NCI-H510A treated with DMSO at 0.1 percent for 48 hours (cell line): Measurements from ENCODE around the gene ATF7.
"Not testable (repeated sequence)": the region's sequence is repeated elsewhere in the genome, so short reads cannot be mapped to it uniquely, and the experiment has no call there.

Source experiments
- DNase-seq: peaks from one replicate; lab custom pipeline; 2025; lab: John Stamatoyannopoulos, UW

ATF7 gene

DNA sequence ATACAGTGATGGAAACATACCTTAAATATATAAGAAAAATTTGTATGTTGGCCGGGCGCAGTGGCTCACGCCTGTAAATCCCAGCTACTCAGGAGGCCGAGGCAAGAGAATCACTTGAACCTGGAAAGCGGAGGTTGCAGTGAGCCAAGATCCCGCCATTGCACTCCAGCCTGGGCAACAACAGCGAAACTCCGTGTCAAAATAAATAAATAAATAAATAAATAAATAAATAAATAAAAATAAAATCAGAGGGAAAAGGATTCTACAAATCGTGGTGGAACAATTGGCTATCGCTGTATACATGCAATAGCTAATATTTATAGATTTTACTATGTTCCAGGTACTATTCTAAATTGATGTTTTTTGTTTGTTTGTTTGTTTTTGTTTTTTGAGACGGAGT lies 1.7 kb upstream of the ATF7 start:
- DNase-seq, result no peak

DNA sequence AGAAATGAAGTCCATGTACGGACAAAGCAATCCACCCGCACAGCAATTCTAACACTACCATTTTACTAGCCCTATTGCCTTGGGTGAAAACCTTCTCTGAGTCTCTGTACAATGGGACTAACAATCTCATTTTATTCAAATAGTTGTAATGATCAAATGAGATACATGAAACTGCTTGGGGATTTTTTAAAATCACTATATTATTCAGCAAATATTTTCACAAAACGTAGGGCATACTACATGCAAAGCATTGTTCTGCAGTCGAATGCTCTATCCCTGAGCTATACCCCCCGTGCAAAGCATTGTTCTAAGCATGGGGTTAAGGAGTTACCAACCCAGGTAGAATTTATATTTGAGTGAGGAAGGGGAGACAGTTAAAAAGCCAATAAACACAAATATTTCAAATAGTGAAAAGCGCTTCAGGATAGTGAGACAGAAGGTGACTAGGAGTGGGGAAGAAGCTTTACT lies 554 bp upstream of the ATF7 start:
- peak; percentile 57 for DNase-seq

DNA sequence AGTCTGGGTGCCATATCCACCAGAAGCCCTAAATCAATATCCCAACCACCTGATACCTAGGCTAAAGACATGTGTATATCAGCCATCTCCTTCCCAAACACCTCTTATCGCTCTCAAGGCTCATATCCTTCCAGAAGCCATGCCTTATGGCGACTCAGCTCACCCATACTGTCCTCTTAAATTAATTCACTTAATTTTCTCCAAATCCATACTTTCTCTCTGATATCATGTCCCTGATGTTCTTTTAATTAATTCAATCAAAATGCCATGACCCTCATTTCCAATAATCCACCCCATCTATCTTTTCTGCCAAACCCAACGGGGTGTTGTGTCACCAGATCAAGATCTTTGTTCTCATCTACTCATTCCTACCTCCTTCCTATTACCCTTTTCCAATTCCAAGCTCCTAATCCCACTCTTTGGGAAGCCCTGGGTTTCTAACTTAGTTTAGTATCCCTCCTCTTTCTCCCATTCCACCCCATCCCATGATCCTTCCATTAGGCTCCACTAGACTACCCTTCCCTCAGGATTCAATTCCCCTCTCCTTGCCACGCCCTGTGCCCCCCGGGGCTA lies 723 bp downstream of the ATF7 start:
- DNase-seq, result no peak

DNA sequence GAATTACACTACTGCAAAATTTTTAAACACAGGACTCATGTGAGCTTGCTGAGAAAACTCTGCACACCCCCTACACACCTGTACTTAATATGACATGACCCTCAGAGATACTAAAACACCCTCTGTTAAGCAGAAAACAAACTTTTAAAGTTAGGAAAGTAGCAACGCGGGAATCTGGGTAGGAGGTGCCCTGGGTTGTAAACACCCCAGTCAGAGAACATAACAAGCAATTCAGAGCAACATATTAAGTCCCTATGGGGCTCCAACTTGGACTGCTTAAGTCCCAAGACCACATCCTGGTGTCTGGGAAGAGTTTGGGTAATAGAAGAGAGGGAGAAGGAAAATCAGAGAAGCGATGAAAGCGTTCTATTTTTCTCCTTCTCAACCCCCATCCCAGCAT lies 1.2 kb downstream of the ATF7 start:
- DNase-seq, result no peak

DNA sequence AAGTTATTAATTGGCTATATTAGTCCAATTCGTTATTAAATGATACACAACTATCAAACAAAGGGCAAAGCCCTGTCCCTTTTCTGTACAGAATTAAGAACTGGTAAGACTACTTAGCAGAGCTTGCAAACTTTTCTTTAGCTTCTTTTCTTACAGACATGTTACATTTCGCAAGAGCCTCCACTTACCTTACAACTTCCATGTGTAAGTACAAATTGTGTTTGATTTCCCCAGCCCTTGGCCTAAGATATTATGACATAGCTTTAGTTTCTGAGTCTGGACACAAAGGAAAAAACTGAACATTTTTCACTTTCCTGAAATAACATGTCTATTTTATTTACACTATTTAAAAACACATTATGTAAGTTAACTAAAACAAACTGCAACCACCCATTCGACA lies 1.7 kb downstream of the ATF7 start:
- no peak for DNase-seq

DNA sequence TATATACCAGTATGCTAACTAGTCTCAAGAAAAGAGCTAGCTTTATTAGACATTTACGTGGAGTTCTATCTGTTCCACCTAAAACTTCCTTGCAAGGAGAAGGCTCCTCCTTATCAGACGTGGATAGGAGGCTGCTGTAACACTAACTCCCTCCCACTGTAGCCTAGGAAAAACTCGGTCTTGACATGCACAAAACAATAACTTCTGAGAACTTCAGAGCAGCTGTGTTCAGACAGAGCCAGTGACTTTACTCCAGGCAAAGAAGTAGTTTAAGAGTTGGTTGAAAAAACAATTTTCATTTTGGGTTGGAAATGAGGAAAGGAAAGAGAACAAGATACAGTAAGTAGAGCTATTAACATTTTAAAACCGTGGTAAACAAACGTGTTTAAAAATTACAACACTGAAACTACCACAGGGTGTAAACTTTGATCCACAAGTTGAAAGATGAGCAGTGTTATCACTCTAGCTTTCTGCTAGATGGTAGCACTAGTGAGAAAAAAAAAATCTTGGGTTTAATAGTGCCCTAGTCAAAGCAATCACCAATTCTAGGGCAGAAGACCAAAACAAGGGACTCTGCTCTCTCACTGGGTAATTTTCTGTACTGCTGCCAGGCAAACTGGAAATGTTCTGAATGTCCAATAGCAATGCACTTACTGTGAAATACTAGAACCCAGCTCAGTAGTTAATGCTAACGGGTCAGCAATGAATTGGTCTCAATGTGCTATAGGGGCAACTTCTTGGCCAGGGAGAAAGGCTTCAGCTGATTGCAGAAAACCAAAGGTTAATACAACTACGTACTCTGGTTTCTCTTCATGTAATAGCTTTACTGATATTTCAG lies 2.4 kb downstream of the ATF7 start:
- DNase-seq, result no peak

DNA sequence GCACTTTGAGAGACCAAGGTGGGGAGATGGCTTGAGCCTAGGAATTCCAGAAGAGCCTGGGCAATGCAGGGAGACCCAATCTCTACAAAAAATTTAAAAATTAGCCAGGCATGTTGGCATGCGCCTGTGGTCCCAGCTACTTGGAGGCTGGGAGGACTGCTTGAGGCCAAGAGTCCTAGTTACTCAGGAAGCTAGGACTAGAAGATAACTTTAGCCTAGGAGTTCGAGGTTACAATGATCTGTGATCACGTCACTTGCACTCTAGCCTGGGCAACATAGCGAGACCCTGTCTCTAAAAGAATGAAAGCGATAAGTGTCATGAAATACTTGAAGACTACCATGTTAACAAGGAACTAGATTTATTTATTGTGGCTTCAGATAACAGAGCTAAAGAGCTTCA lies 3.5 kb downstream of the ATF7 start:
- no peak for DNase-seq

DNA sequence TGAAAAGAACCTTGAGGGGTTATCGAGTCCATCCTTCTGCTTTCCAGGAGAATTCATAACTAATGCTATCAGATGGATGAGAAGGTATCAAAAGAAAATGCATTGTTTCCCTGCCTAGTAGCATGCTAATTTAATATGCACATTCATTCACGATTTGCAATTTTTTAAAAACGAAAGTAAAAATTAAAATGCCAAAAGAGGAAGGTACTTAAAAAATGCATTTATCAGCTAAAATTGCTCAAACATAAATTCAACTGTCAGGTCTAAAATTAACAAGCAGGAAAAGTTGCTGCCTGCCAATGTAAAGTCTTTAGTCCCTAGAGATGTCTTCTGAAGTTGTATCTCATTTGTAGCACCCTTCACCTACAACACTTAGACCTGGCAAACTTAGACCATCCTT lies 7.9 kb downstream of the ATF7 start:
- DNase-seq, result no peak

DNA sequence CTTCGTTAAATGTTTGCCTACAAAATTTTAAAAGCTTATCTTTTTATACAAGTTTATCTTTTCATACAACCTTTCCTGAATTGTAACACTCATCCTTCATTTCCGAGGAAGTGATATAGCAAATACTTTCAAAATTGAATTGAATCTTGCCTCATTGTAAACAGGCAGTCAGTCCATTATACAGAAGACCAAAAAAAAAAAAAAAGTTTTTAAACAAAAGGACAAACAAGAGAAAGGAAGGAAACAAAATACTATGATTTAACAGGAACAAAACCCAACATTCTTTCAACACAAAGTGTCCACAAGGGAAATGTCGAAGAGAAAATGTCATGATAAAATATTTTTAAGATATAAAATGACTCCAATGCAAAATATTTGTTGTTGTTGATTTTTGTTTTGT lies 8.5 kb downstream of the ATF7 start:
- DNase-seq, result no peak

DNA sequence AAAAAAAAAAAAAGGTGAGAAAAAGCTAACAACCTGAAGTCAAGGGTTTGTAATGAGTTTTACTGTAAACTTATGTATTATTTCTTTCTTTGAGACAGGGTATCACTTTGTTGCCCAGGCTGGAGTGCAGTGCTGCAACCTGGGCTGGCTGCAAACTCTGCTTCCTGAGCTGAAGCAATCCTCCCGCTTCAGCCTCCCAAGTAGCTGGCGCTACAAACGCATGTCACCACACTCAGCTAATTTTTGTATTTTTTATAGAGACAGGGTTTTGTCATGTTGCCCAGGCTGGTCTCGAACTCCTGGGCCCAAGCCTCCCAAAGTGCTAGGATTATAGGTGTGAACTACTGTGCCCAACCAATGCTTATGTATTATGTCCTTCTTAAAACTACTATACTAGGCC lies 9.2 kb downstream of the ATF7 start:
- no peak for DNase-seq

DNA sequence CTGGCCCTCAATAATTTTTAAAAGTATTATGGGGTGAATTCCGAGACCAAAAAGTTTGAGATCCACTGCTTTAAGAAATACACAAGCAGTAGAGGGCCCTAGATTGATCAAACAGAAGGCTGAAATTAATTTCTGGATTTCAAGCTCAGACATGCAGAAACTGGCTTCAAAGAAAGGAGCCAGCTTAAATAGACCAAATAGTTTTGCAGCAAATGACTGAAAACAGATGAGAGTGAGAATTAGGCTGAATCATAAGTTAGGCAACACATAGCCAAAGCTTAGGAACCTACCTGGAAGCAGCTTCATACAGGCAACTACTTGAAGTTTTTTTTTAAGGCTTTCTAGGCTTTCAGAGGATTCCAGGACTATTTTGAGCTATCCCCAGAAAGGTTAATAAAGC lies 12.4 kb downstream of the ATF7 start:
- DNase-seq, result no peak

DNA sequence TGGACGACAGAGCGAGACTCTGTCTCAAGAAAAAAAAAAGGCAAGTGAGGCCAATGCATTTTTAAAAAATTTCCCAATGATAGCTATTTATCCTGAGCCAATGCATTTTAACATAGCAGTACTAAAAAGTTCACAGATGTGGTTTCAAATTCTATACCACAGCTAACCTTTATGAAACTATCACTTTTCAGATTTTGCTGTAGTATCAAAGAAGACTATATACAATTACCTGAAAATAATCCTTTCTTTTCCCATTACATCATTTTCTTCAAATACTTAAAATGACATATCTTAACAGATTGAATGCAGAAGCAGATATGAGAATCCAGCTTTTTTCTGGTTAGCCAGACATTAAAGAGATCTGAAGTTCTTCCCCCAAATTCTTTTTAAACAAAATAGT lies 13.2 kb downstream of the ATF7 start:
- no peak for DNase-seq

DNA sequence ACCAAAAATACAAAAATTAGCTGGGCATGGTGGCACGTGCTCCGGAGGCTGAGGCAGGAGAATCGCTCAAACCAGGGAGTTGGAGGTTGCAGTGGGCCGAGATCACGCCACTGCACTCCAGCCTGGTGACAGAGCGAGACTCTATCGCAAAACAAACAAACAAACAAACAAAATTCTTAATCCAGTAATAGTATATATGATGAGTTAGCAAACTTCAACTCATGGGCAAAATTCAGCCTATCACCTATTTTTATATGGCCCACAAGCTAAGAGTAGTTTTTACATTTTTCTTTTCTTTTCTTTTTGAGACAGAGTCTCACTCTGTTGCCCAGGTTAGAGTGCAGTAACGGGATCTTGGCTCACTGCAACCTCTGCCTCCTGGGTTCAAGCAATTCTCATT lies 14.9 kb downstream of the ATF7 start:
- DNase-seq, result no peak

DNA sequence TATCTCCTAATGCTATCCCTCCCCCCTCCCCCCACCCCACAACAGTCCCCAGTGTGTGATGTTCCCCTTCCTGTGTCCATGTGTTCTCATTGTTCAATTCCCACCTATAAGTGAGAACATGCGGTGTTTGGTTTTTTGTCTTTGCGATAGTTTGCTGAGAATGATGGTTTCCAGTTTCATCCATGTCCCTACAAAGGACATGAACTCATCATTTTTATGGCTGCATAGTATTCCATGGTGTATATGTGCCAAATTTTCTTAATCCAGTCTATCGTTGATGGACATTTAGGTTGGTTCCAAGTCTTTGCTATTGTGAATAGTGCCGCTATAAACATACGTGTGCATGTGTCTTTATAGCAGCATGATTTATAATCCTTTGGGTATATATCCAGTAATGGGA lies 19.5 kb downstream of the ATF7 start:
- DNase-seq, result not testable (repeated sequence)

DNA sequence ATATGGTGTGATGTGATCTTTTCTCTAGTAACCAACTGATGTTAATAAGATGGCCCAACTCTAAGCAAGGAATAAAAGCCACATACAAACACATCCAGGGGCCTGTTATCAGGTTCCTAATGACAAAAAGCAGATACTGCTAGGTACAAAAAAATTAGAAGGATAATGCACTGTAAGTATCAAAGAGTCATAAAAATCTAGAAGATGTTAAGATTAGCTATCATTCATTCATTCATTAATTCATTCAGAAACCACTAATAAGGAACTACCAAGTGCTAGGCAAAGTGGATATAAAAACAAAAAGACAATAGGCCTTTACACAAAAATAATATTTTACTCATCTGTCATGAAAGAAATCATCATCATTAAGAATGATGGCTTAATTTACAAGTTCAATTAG lies 21.6 kb downstream of the ATF7 start:
- no peak for DNase-seq

DNA sequence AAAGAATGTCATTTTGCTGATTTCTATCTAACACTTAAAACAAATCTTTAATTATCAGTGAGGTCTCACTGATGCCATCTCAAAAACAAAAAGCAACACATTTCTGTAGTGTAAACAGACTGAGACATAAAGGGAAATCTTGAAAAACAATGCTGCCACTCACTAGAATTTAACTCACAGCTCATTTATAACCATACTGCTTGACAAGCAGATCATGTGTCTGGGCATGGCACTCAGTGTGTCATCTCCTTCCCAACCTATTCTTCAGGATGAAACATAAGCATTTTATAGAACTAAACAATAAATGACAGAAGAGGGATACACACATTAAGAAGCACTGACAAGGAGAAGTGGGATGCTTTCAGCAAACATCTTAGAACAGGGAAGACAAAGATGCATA lies 22.4 kb downstream of the ATF7 start:
- peak; percentile 31 for DNase-seq

DNA sequence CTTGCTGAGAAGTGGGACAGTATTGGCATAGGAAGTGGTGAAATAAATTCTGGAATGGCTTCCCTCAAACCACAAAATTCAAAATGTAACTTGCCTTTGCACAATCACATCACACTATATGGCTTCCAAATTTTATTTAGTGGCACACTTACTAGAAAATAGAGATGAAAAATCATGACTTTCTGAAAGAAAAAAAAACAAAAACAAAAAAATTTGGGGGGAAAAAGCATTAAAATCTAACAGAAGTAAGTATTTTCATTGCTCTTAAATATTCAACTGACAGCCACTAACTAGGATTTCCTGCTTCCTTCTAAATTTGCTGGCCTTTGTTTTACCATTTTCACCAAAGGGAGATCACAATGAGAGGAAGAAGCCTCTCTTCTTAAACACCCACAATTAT lies 23.0 kb downstream of the ATF7 start:
- no peak for DNase-seq

DNA sequence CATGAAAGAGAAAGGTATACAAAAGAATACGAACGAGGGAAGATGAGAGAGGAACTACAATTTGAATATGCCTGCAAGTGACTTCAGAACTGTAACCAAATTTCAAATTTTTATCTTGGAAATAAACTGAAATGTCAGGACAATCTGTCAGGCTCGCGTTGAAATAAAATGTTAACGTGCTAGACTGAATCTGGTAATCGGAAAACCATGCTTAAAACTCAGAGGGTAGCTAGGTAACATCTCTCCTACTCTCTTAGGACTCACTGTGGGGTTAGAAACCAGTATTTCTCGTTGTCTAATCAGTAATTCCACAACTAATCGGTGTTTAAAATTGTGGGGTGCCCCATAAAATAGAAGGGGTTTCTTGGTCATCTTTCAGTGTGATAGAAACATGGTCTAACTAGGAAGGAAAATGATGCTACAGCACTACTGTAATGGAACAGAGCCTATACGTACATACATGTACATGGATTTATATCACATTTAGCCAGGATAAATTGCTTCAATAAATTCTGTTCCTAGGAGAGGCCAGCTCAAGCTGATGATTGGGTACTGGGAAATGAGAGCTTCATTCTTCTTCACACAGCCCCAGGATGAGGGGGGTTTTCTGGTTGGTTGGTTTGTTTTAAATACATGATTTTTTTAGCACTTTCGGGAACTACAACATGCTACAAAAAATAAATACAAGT lies 23.9 kb downstream of the ATF7 start:
- DNase-seq, result no peak

DNA sequence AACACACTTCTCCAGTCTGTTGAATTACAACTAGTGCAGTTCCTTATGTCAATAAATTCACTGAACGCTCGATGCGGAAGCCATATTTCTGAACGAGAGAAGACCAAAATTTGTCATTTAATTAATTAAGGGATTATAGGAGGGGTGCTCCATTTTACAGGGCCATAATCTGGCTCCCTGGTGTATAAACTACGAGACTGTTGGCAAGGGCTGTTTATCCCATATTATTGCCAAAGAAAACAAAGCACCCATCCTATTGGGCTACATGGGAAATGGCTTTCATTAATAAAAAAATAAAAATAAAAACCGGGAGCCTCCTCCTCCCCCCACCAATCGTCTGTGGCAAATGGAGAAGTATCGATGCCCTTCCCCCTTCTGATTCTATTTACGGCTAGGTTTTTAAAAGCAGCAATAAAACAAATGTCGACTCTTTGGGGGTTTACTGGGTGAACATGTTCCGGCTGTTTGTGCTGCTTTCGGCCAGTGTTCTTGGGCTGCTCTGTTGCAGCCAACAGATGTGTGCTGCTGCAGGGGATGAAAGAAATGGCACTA lies 24.8 kb downstream of the ATF7 start:
- no peak for DNase-seq

DNA sequence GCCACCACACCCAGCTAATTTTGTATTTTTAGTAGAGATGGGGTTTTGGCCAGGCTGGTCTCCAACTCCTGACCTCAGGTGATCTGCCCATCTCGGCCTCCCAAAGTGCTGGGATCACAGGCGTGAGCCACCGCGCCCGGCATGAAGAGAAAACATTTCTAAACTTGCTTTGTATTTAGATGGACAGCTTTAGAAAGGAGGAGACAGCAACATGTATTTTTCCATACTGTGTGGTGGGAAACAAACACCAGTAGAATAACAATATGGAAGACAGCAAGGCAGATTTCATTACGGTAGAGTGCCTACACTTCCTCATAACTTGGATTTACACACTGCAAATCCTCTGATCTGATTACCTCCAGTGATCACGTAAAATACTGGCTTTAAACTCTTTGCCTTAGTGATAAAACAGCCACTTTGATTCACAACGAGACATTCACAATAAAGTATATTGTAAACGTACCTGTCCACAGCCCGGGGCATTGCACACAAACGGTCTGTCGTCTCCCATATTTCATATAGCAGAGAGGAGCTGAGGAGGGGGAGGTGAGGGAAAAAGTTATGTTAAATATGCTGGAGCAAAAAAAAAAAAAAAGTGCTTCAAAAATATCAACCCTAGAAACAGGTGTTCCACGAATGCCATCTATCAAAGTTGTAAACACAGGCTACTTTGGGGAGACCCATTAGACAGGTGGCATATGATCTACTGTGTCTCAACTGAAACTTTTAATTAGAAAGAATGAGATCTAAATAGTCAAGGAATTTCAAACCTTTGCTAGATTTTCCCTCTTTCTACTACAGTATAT lies 25.5 kb downstream of the ATF7 start:
- DNase-seq, result no peak

DNA sequence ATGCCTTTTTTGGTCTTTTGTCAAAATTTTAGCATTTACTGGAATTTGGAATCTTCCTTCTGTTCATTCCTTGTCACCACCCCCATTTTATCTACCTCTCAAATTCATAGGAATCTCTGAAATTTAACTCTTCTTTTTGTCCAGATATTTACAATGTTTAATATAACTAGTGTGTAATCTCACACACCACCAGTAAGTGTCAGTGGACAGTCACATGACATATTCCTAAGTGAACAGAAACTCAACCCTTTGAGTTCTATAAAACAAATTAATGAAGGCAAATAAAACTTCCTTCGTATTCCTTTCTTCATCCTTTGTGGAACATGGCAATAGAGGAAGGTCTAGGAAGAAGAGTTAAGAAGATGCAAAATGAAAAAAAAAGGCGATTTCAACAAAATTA lies 26.6 kb downstream of the ATF7 start:
- no peak for DNase-seq

DNA sequence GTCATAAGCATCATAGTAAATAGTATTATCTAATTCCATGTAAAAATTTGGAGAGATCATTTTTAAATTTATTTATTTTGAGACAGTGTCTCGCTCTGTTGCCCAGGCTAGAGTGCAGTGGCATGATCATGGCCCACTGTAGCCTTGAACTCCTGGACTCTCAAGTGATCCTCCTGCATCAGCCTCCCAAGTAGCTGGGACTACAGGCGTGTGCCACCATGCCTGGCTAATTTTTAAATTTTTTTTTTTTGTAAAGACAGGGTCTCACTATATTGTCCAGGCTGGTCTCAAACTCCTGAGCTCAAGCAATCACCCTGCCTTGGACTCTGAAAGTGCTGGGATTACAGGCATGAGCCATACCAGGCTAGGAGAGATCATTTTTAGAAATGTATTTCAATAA lies 27.2 kb downstream of the ATF7 start:
- not testable (repeated sequence) for DNase-seq
